ENCODE measurements around the gene ASZ1.
"Not testable (repeated sequence)": the region's sequence is repeated elsewhere in the genome, so short reads cannot be mapped to it uniquely, and the experiment has no call there.

Gene ASZ1, protein sequence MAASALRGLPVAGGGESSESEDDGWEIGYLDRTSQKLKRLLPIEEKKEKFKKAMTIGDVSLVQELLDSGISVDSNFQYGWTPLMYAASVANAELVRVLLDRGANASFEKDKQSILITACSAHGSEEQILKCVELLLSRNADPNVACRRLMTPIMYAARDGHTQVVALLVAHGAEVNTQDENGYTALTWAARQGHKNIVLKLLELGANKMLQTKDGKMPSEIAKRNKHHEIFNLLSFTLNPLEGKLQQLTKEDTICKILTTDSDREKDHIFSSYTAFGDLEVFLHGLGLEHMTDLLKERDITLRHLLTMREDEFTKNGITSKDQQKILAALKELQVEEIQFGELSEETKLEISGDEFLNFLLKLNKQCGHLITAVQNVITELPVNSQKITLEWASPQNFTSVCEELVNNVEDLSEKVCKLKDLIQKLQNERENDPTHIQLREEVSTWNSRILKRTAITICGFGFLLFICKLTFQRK
- 0 reads per million in 9 experiments for total RNA-seq

- DNase-seq (no peak), ATAC-seq (replicated peaks) (no peak)
- Mint-ChIP-seq H3K9me3 (peaks cover 8 to 15% of the 10 kb centered on the region in 2 donors), H3K27ac (no peak within 1 kb of the TSS), H3K4me3 (no peak within 1 kb of the TSS), H3K4me1 (ENCODE audit: low read depth in 2 of 2) (no peaks in the 10 kb centered on the region), H3K27me3 (no peaks in the 10 kb centered on the region), H3K36me3 (ENCODE audit: insufficient read depth) (no peaks in the 10 kb centered on the region)
Observed at GRCh38 chr7:117427258-117427701, at the start of gene ASZ1. ASZ1 (minus strand) TSS chr7:117427493; CDS start chr7:117427460, 33 bp downstream.

- peaks cover 0 to 3% of the 10 kb centered on the region in 2 donors for H3K4me1 Mint-ChIP-seq (ENCODE audit: low read depth in 2 of 2)
- peaks cover 0 to 2% of the 10 kb centered on the region in 2 donors for H3K9me3 Mint-ChIP-seq
- ATAC-seq (replicated peaks), result no peak
- no peak overlapping the region for H3K4me3 Mint-ChIP-seq
- no peak overlapping the region for H3K27ac Mint-ChIP-seq
- peaks cover 6 to 17% of the 10 kb centered on the region in 2 donors for H3K27me3 Mint-ChIP-seq
- no peaks in the 10 kb centered on the region for H3K36me3 Mint-ChIP-seq (ENCODE audit: insufficient read depth)
- DNase-seq, result no peak
Observed at GRCh38 chr7:117476557-117477215, 49.4 kb upstream of the ASZ1 start.

- Mint-ChIP-seq H3K9me3 (peaks cover 0 to 1% of the 10 kb centered on the region in 2 donors), H3K27me3 (no peaks in the 10 kb centered on the region), H3K27ac (no peak overlapping the region), H3K4me3 (no peak overlapping the region), H3K4me1 (ENCODE audit: low read depth in 2 of 2) (no peaks in the 10 kb centered on the region), H3K36me3 (ENCODE audit: insufficient read depth) (no peaks in the 10 kb centered on the region)
- ATAC-seq (replicated peaks) (no peak), DNase-seq (no peak)
Observed at GRCh38 chr7:117472335-117472734, 45.0 kb upstream of the ASZ1 start.

- DNase-seq, result no peak
- no peak for ATAC-seq (replicated peaks)
Observed at GRCh38 chr7:117470777-117471176, 43.5 kb upstream of the ASZ1 start.

DNA sequence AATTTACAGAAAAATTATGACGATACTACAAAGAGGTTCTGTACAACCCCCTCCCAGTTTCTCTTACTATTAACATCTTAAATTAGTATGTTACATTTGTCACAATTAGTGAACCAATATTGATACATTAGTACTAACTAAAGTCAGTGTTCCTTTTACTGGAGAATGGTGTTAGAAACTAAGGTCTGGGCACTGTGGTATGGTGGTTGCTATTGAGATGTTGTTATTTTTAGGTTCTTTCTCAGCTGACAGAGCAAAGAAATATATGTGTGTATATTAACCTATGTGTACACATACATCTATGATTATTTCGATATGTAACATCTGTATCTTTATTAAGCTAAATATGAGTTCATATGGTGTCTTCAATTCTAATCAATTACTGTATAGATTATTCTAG lies 40.9 kb upstream of the ASZ1 start:
- no peak overlapping the region for H3K27ac Mint-ChIP-seq
- no peaks in the 10 kb centered on the region for H3K27me3 Mint-ChIP-seq
- no peaks in the 10 kb centered on the region for H3K4me1 Mint-ChIP-seq (ENCODE audit: low read depth in 2 of 2)
- ATAC-seq (replicated peaks), result no peak
- H3K4me3 Mint-ChIP-seq, result no peak overlapping the region
- peaks cover 5% of the 10 kb centered on the region for H3K36me3 Mint-ChIP-seq (ENCODE audit: insufficient read depth)
- no peaks in the 10 kb centered on the region for H3K9me3 Mint-ChIP-seq
- DNase-seq, result no peak

More at GRCh38 chr7:117470777-117471176, 43.5 kb upstream of the ASZ1 start:
- Mint-ChIP-seq H3K27ac (no peak overlapping the region), H3K27me3 (no peaks in the 10 kb centered on the region), H3K36me3 (ENCODE audit: insufficient read depth) (peaks cover 5% of the 10 kb centered on the region), H3K4me1 (ENCODE audit: low read depth in 2 of 2) (no peaks in the 10 kb centered on the region), H3K4me3 (no peak overlapping the region), H3K9me3 (no peaks in the 10 kb centered on the region)

DNA sequence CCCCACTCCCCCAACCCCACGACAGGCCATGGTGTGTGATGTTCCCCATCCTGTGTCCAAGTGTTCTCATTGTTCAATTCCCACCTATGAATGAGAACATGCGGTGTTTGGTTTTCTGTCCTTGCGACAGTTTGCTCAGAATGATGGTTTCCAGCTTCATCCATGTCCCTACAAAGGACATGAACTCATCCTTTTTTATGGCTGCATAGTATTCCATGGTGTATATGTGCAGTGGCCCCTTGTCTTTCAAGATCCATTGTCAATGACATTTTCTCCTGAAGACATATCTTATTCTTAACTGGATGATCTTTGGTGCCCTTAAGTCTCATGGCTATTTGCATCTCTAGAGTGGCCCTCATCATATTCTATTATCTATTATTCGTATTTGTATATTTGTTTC lies 33.5 kb upstream of the ASZ1 start:
- not testable (repeated sequence) for DNase-seq, H3K27ac Mint-ChIP-seq

DNA sequence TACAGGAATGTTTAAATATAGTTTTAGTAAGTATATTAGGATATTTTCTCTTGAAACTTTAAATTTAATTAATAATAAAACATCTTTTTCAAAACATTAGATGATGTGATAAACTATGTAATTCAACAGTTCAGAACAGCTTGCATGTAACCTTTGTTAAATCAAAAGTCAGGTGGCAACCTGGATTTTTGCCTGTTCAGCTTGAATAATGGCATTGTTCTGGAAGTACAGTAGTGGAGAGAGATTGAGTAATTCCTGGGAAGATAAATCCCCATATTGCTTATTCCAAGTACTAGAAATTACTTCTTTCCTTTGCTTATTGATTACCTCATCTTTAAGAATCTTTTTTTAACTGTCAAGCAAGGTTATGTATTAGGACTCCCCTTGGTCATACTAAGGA lies 32.4 kb upstream of the ASZ1 start:
- H3K9me3 Mint-ChIP-seq, result peaks cover 0 to 2% of the 10 kb centered on the region in 2 donors
- H3K4me1 Mint-ChIP-seq (ENCODE audit: low read depth in 2 of 2), result no peaks in the 10 kb centered on the region
- no peak overlapping the region for H3K4me3 Mint-ChIP-seq
- ATAC-seq (replicated peaks), result no peak
- no peak for DNase-seq
- no peak overlapping the region for H3K27ac Mint-ChIP-seq
- no peaks in the 10 kb centered on the region for H3K27me3 Mint-ChIP-seq
- H3K36me3 Mint-ChIP-seq (ENCODE audit: insufficient read depth), result no peaks in the 10 kb centered on the region

More for the DNA sequence above, 33.5 kb upstream of the ASZ1 start:
- H3K27me3 Mint-ChIP-seq; H3K9me3 Mint-ChIP-seq; H3K4me3 Mint-ChIP-seq; H3K4me1 Mint-ChIP-seq (ENCODE audit: low read depth in 2 of 2); H3K36me3 Mint-ChIP-seq (ENCODE audit: insufficient read depth); ATAC-seq (replicated peaks): not testable (repeated sequence)

DNA sequence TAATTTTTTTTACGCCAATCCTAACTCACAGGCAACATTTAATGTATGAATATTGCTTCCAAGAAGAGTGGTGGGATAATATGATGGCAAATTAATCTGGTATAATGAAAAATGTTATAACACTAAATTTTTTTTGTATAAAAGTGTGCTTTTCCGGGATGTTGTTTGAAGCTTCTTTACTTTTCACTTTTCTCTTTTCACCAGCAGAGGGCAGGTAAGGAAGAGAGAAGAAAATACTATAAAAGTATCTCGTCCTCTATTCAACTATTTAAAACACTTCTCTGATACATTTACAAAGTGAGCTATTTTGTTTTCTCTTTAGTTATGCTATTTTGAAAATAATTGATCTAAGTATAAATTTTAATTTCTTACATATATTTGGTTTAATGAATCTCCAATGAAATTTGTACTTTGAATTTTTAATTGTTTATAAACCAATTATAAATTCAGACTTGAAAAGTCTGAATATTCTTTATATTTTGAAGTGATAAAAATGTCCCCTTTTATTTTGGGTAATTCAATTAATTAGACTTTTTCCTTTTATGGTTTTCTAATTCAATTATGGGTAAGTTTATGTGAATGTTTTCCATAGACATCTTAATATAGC lies 31.8 kb upstream of the ASZ1 start:
- H3K27me3 Mint-ChIP-seq, result no peaks in the 10 kb centered on the region
- H3K4me3 Mint-ChIP-seq, result no peak overlapping the region
- H3K4me1 Mint-ChIP-seq (ENCODE audit: low read depth in 2 of 2), result no peaks in the 10 kb centered on the region
- H3K9me3 Mint-ChIP-seq, result peaks cover 0 to 2% of the 10 kb centered on the region in 2 donors
- DNase-seq, result no peak
- no peak overlapping the region for H3K27ac Mint-ChIP-seq
- H3K36me3 Mint-ChIP-seq (ENCODE audit: insufficient read depth), result no peaks in the 10 kb centered on the region
- no peak for ATAC-seq (replicated peaks)

DNA sequence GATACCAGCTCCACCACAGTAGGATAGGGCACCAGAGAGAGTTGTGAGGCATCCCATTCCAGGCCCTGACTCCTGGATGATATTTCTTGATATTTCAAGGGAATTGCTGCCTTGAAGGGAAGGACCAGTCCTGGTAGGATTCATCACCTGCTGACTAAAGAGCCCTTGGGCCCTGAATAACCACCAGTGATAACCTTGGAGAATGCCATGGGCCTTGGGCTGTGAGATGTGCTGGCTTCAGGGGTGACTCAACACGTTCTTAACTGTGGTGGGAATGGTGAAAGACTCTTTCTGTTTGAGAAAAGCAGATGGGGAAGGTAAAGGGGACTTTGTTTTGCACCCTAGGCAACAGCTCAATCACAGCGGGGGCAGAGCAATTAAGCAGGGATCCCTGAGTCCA lies 21.4 kb upstream of the ASZ1 start:
- no peak for ATAC-seq (replicated peaks)
- Mint-ChIP-seq H3K27ac (no peak overlapping the region), H3K36me3 (ENCODE audit: insufficient read depth) (no peaks in the 10 kb centered on the region), H3K4me3 (no peak overlapping the region), H3K4me1 (ENCODE audit: low read depth in 2 of 2) (no peaks in the 10 kb centered on the region), H3K27me3 (no peaks in the 10 kb centered on the region), H3K9me3 (peaks cover 5 to 26% of the 10 kb centered on the region in 2 donors)
- no peak for DNase-seq

- Mint-ChIP-seq H3K36me3 (ENCODE audit: insufficient read depth) (no peaks in the 10 kb centered on the region), H3K27me3 (no peaks in the 10 kb centered on the region), H3K27ac (no peak overlapping the region), H3K4me1 (ENCODE audit: low read depth in 2 of 2) (no peaks in the 10 kb centered on the region), H3K4me3 (no peak overlapping the region), H3K9me3 (peaks cover 5 to 28% of the 10 kb centered on the region in 2 donors)
- ATAC-seq (replicated peaks), result no peak
- no peak for DNase-seq
Observed at GRCh38 chr7:117446220-117446815, 19.0 kb upstream of the ASZ1 start.

- H3K27me3 Mint-ChIP-seq, result no peaks in the 10 kb centered on the region
Observed at GRCh38 chr7:117445206-117445605, 17.9 kb upstream of the ASZ1 start.

DNA sequence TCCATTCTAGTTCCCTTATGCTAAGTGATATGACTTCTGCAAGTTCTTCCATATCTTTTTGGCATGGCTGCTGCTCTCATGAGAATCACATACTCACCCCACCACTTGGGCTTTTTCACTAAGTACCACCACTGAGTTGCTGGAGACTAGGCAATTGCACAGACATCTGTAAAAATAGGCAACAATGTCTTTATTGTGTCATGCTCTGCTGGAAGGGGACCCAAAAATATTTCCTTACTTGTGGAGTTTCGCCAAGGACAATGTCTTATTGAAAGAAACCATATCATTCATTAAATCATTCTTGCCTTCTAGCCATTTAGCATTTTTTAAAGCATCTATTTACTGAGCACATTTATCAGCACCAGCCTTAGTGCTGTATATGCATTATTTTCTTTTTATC lies 17.4 kb upstream of the ASZ1 start:
- H3K4me3 Mint-ChIP-seq, result no peak overlapping the region
- DNase-seq, result no peak
- no peaks in the 10 kb centered on the region for H3K27me3 Mint-ChIP-seq
- H3K9me3 Mint-ChIP-seq, result peaks cover 8 to 14% of the 10 kb centered on the region in 2 donors
- H3K36me3 Mint-ChIP-seq (ENCODE audit: insufficient read depth), result no peaks in the 10 kb centered on the region
- no peak for ATAC-seq (replicated peaks)
- no peak overlapping the region for H3K27ac Mint-ChIP-seq
- H3K4me1 Mint-ChIP-seq (ENCODE audit: low read depth in 2 of 2), result no peaks in the 10 kb centered on the region

More at GRCh38 chr7:117445206-117445605, 17.9 kb upstream of the ASZ1 start:
- no peaks in the 10 kb centered on the region for H3K36me3 Mint-ChIP-seq (ENCODE audit: insufficient read depth)
- no peak overlapping the region for H3K4me3 Mint-ChIP-seq
- DNase-seq (no peak), ATAC-seq (replicated peaks) (no peak)
- peaks cover 8 to 19% of the 10 kb centered on the region in 2 donors for H3K9me3 Mint-ChIP-seq
- H3K27ac Mint-ChIP-seq, result no peak overlapping the region
- H3K4me1 Mint-ChIP-seq (ENCODE audit: low read depth in 2 of 2), result no peaks in the 10 kb centered on the region

GRCh38 chr7:117435475-117436043 lies 8.3 kb upstream of the ASZ1 start:
- Mint-ChIP-seq H3K4me1 (ENCODE audit: low read depth in 2 of 2) (no peaks in the 10 kb centered on the region), H3K27ac (no peak overlapping the region), H3K27me3 (no peaks in the 10 kb centered on the region), H3K9me3 (peaks cover 4 to 21% of the 10 kb centered on the region in 2 donors), H3K4me3 (no peak overlapping the region), H3K36me3 (ENCODE audit: insufficient read depth) (no peaks in the 10 kb centered on the region)
- DNase-seq (no peak), ATAC-seq (replicated peaks) (no peak)
